Measurements from ENCODE around the gene MAFF. TPM values are rescaled to one million over a fixed set of nuclear protein-coding genes. Genes with fewer than 3 reads are reported as not detected.

Gene MAFF
- total RNA-seq, 4 donors from 2014 or later, result 42.2 to 98.7 (median 55.4) TPM

DNA sequence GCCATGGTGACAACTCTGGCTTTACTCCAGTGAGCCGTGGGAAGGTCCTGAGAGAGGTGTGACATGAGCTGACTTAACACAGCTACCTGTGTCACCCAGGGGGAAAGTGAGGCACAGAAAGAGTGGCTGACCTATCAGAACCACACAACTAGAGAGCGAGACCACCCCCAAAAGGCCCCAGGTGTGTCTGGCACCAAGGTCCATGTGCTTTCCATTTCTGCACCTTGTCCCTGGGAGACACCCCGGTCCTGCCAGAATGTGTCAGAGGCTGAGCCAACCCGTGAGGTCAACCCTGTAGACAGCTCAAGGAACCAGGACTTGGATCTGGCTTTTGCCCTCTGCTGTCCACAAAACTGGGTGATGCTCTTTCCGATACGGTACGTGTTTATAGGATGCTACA, 9.8 kb downstream of the MAFF start:
- TF ChIP-seq, protein P1, sequence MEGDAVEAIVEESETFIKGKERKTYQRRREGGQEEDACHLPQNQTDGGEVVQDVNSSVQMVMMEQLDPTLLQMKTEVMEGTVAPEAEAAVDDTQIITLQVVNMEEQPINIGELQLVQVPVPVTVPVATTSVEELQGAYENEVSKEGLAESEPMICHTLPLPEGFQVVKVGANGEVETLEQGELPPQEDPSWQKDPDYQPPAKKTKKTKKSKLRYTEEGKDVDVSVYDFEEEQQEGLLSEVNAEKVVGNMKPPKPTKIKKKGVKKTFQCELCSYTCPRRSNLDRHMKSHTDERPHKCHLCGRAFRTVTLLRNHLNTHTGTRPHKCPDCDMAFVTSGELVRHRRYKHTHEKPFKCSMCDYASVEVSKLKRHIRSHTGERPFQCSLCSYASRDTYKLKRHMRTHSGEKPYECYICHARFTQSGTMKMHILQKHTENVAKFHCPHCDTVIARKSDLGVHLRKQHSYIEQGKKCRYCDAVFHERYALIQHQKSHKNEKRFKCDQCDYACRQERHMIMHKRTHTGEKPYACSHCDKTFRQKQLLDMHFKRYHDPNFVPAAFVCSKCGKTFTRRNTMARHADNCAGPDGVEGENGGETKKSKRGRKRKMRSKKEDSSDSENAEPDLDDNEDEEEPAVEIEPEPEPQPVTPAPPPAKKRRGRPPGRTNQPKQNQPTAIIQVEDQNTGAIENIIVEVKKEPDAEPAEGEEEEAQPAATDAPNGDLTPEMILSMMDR (IDR thresholded peaks at IDR 0.05; ENCODE audit: low read depth), result no peak

DNA sequence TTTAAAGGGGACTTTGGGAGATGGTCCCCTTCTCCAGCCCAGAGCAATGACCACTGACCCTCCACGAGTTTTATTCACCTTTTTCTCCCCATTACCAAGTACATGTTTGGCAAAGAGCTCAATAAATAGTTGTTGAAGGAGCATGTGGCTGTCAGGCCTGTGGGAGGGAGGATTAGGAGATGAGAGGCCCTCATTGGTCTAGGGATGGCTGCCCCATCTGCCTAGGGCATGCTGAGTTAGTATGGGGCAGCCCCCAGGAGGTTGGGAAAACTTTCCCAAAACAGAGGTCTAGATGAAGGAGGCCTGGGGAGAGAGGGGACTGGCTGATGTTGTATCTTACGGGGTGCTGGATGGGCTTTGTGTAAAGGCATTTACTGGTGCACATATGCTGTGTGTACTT, 10.6 kb downstream of the MAFF start:
- TF ChIP-seq, protein P1 (IDR thresholded peaks at IDR 0.05; ENCODE audit: low read depth), result no peak

DNA sequence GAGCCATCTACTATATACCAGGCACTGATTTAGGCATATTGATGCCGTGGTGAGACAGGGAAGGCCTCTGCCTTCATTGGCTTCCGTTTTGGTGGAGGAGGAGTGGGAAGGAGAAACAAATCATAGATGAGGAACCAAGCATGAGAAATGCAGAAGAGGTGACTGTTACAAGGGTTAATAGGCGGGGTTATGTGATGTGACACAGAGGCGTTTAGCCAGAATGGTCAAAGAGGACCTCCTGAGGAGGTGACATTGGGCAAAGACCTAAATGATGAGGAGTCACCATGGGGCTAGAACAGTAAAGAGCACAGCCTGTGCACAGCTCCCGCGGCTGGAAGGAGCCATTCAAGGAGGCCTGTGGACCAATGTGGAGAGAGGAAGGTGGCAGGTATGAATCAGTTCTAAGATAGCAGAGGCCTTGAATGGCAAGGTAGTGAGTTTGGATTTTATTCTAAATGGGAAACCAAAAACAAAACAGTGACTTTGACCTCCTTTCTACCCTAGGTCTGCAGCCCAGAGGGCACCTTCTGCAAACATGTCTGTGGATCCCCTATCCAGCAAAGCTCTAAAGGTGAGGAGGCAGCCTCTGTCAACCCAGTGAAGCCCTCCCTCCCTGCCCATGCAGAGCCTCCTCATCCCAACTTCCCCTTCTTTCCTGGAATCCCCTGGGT, 11.7 kb downstream of the MAFF start:
- TF ChIP-seq, protein P1 (IDR thresholded peaks at IDR 0.05; ENCODE audit: low read depth), result no peak

DNA sequence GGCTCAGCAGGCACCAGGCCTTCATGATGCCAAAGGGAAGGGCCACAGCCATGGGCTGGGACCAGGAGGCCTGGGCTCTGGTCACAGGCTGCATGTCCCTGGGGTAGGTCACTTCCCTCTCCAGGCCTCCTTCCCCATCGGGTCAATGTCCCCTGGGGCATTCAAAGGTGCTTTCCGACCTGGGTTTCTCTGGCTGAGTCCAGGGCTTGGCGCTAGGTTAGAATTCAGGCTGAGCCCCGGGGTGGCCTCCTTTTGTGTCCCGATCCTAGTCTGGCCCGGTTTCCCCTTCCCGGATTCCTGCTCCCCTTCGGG, 12.2 kb downstream of the MAFF start:
- TF ChIP-seq, protein P1 (IDR thresholded peaks at IDR 0.05; ENCODE audit: low read depth), result no peak

DNA sequence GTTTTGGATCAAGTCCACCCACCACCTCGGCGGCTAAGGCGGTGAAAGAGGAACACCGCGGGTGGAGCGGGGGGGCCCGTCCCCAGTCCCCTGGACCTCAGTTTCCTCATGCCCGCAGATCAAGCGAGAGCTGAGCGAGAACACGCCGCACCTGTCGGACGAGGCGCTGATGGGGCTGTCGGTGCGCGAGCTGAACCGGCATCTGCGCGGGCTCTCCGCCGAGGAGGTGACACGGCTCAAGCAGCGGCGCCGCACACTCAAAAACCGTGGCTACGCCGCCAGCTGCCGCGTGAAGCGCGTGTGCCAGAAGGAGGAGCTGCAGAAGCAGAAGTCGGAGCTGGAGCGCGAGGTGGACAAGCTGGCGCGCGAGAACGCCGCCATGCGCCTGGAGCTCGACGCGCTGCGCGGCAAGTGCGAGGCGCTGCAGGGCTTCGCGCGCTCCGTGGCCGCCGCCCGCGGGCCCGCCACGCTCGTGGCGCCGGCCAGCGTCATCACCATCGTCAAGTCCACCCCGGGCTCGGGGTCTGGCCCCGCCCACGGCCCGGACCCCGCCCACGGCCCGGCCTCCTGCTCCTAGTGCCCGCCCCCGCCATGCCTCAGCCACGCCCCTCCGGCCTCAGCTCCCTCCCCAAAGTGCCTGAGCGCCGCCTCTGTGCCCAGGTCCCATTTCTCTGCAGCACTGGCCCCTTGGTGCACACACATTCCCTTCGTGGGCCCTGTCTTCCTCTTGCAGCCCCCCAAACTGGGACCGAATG, 12.7 kb downstream of the MAFF start:
- TF ChIP-seq, protein P1 (IDR thresholded peaks at IDR 0.05; ENCODE audit: low read depth), result no peak

DNA sequence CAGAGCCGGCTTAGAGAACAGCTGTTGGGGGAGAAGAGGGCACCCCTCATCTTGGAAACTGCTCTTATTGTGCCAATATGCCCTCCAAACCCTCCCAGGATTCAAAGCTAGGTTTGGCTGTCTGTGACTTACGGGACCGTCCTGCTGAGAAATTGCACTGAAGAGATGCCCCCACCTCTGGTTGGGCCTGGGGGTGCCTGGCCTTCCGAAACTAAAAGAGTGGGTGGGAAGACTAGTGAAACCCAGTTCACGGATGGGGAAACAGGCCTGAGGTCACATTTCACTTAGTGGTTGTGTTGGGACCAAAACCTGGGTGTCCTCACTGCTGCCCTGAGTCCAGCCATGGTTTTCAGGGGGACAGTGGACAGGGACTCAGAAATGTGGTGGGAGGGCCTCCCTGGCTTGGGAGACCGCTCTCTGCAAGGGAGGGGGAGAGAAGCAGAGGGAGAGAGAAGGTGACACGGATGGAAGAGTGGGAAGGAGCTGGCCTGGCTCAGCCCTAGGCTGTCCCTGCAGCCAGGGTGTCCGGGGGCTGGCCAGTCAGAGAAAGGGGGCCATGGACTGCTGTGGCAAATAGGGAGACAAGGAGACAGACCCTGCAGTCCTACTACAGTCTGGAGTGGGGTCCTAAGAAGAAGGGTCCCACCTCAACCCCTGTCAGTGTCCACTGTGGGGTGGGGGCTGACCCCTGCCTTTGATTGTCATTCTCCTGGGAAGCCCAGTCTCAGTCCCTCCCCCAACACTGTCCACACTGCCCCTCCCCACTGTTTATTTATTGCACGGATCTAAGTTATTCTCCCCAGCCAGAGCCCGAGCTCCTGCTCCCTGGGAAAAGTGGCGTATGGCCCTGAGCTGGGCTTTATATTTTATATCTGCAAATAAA, 13.6 kb downstream of the MAFF start:
- TF ChIP-seq, protein P1 (IDR thresholded peaks at IDR 0.05; ENCODE audit: low read depth), result no peak

Data from subcutaneous adipose tissue (tissue), 4 donors.